HepG2 (cell line): Measurements from ENCODE around the gene ATRIP. TPM values are rescaled to one million over a fixed set of nuclear protein-coding genes. Genes with fewer than 3 reads are reported as not detected.

Source experiments
- DMTF1 ChIP-seq: sonication (generic); formaldehyde crosslinking; IDR thresholded peaks from 2 replicates; pipeline ENCODE4 v1.4.0; 2020; ENCODE audit warnings: mild to moderate bottlenecking, missing genetic modification reagents
- FOXP1 ChIP-seq, 2 experiments: fragments of 450-650 bp in 1 of 2; IDR thresholded peaks; 2 replicates each; pipeline ENCODE4 v1.6.1; 2017 to 2018; ENCODE audit warnings: antibody characterized with exemption in 1 of 2
- HBP1 ChIP-seq: IDR thresholded peaks from 2 replicates; pipeline ENCODE4 v1.6.1; 2016; ENCODE audit warnings: low read depth, control low read depth
- KLF12 ChIP-seq: sonication (generic); formaldehyde crosslinking; IDR thresholded peaks from 2 replicates; pipeline ENCODE4 v1.4.0; 2020; ENCODE audit warnings: missing genetic modification reagents, borderline replicate concordance
- NFAT5 ChIP-seq: sonication (generic); formaldehyde crosslinking; IDR thresholded peaks from 2 replicates; pipeline ENCODE4 v1.4.0; 2020; ENCODE audit warnings: missing genetic modification reagents
- SKIL ChIP-seq: sonication (generic); formaldehyde crosslinking; IDR thresholded peaks from 2 replicates; pipeline ENCODE4 v1.8.0; 2022; ENCODE audit warnings: missing genetic modification reagents, mild to moderate bottlenecking, moderate library complexity, borderline replicate concordance
- SNRNP70 ChIP-seq: fragments of 200-400 bp; formaldehyde crosslinking; IDR thresholded peaks from 2 replicates; pipeline ENCODE4 v1.6.1; 2017; ENCODE audit warnings: mild to moderate bottlenecking, low read depth, low read length, moderate library complexity
- U2AF2 ChIP-seq: fragments of 200-400 bp; formaldehyde crosslinking; IDR thresholded peaks from 2 replicates; pipeline ENCODE4 v1.6.1; 2017; ENCODE audit warnings: low read depth, mild to moderate bottlenecking, low read length
- ZBTB8A ChIP-seq: sonication (generic); formaldehyde crosslinking; IDR thresholded peaks from 2 replicates; pipeline ENCODE4 v1.4.0; 2020; ENCODE audit warnings: mild to moderate bottlenecking, low read depth, missing genetic modification reagents, borderline replicate concordance
- ZFP62 ChIP-seq: sonication (generic); formaldehyde crosslinking; IDR thresholded peaks from 2 replicates; pipeline ENCODE4 v1.4.0; 2020; ENCODE audit warnings: missing genetic modification reagents
- ZNF513 ChIP-seq: sonication (generic); formaldehyde crosslinking; conservative IDR thresholded peaks from 2 replicates; pipeline ENCODE4 v1.5.0; 2020; ENCODE audit warnings: missing genetic modification reagents
- ZNF678 ChIP-seq: sonication (generic); formaldehyde crosslinking; IDR thresholded peaks from 2 replicates; pipeline ENCODE4 v1.4.0; 2020; ENCODE audit warnings: mild to moderate bottlenecking, missing genetic modification reagents
- ZNF816 ChIP-seq: sonication (generic); formaldehyde crosslinking; IDR thresholded peaks from 2 replicates; pipeline ENCODE4 v1.8.0; 2022; ENCODE audit warnings: missing genetic modification reagents, mild to moderate bottlenecking, borderline replicate concordance
- ZNF839 ChIP-seq: sonication (generic); formaldehyde crosslinking; IDR thresholded peaks from 2 replicates; pipeline ENCODE4 v1.4.0; 2020; ENCODE audit warnings: missing genetic modification reagents, mild to moderate bottlenecking, borderline replicate concordance
- ZSCAN20 ChIP-seq: sonication (generic); formaldehyde crosslinking; IDR thresholded peaks from 2 replicates; pipeline ENCODE4 v1.4.0; 2020; ENCODE audit warnings: missing genetic modification reagents, mild to moderate bottlenecking, borderline replicate concordance
- polyA plus RNA-seq, 8 experiments: library from polyadenylated mRNA; depleted of rRNA in 3 of 8; stranded (reverse) in 7 of 8; unstranded in 1 of 8; fragments of >200 nt; fragmentation: Illumina TruSeq in 4 of 8; extraction: Trizol in 4 of 8; gene quantifications; 2 replicates each; pipeline versions ENCODE4 v1.2.1 to v1.2.3, GENCODE V29; 2011 to 2016; ENCODE audit warnings: low read depth in 4 of 8, missing spikeins in 1 of 8, mixed read lengths in 1 of 8; ENCODE audit not compliant: insufficient read depth in 1 of 8
- total RNA-seq, 5 experiments: library from RNA; depleted of rRNA; stranded (reverse); fragments of >200 nt; fragmentation: Illumina TruSeq; extraction: Trizol; gene quantifications; 2 replicates each; pipeline ENCODE4 v1.2.3, GENCODE V29; 2016; ENCODE audit warnings: low read depth in 1 of 5

The ATRIP gene
- total and polyA plus RNA-seq, 2 of the 13 experiments (the other 11 are each of a cell fraction or from before 2014, with no cell fraction given): 5.1 to 12.5 TPM

- TF ChIP-seq ZBTB8A (CRISPR knock-in tag) (no peak), U2AF2 (no peak), ZFP62 (no peak), DMTF1 (CRISPR knock-in tag) (no peak), KLF12 (CRISPR knock-in tag) (no peak), ZNF513 (CRISPR knock-in tag) (no peak), FOXP1 (IDR thresholded peaks at IDR 0.05) (no peak), FOXP1 (CRISPR knock-in tag; IDR thresholded peaks at IDR 0.05) (no peak), SNRNP70 (no peak), HBP1 (CRISPR knock-in tag) (no peak), ZNF678 (no peak), ZNF839 (CRISPR knock-in tag) (no peak), ZNF816 (no peak), ZSCAN20 (CRISPR knock-in tag) (no peak), NFAT5 (CRISPR knock-in tag) (no peak), SKIL (CRISPR knock-in tag) (no peak)
Measured at GRCh38 chr3:48435774-48436476, 10.6 kb upstream of the ATRIP start (continued).
